ENCODE measurements around the gene STX4.

STX4 gene

DNA sequence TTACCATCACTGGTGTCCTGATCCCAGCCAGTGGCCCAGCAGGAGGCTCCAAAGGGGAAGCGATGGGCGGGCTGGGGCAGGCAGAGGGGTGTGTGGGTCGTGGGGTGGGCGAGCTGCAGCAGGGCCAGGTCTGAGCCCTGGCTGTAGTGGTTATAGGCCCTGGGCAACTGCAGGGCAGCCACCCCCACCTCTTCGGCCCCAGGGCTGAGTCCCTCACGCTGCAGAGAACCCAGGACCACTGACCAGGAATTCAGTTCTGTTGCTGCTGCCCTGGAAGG, 53.2 kb downstream of the STX4 start:
- no peak for DNase-seq
- Histone ChIP-seq H3K36me3 (peaks cover 16% of the 10 kb centered on the region), H3K9me3 (no peaks in the 10 kb centered on the region), H3K4me1 (no peaks in the 10 kb centered on the region; the same call in 1 of the 2 replicates), H3K27me3 (no peaks in the 10 kb centered on the region), H3K4me3 (ENCODE audit: low read depth, low read length) (no peak overlapping the region)
- TF ChIP-seq, protein P1, sequence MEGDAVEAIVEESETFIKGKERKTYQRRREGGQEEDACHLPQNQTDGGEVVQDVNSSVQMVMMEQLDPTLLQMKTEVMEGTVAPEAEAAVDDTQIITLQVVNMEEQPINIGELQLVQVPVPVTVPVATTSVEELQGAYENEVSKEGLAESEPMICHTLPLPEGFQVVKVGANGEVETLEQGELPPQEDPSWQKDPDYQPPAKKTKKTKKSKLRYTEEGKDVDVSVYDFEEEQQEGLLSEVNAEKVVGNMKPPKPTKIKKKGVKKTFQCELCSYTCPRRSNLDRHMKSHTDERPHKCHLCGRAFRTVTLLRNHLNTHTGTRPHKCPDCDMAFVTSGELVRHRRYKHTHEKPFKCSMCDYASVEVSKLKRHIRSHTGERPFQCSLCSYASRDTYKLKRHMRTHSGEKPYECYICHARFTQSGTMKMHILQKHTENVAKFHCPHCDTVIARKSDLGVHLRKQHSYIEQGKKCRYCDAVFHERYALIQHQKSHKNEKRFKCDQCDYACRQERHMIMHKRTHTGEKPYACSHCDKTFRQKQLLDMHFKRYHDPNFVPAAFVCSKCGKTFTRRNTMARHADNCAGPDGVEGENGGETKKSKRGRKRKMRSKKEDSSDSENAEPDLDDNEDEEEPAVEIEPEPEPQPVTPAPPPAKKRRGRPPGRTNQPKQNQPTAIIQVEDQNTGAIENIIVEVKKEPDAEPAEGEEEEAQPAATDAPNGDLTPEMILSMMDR (IDR thresholded peaks at IDR 0.05; ENCODE audit: low read depth, low read length): no peak

DNA sequence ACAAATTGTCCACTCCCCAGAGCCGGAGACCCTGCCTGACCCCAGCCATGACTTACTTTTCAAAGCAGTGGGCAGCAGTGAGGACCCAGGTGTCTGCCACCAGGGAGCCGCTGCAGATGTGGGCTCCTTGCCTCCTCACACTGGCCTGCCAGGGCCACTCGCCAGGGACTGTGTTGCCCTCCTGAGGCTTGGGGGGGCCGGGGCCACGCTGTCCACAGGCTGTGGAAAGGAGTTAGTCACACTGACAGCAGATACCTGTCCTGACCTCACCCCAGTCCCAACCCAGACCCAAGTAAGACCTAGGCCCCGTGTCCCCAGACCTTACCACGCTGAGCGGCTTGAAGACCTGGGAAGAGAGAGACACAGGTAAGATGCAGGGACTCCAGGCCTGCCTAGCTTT, 54.1 kb downstream of the STX4 start:
- no peaks in the 10 kb centered on the region for H3K27me3 ChIP-seq
- H3K36me3 ChIP-seq: peaks cover 16% of the 10 kb centered on the region
- no peak overlapping the region for H3K4me3 ChIP-seq (ENCODE audit: low read depth, low read length)
- H3K9me3 ChIP-seq: no peaks in the 10 kb centered on the region
- no peaks in the 10 kb centered on the region; the same call in 1 of the 2 replicates for H3K4me1 ChIP-seq
- TF ChIP-seq, protein P1 (IDR thresholded peaks at IDR 0.05; ENCODE audit: low read depth, low read length): no peak
- DNase-seq: no peak

DNA sequence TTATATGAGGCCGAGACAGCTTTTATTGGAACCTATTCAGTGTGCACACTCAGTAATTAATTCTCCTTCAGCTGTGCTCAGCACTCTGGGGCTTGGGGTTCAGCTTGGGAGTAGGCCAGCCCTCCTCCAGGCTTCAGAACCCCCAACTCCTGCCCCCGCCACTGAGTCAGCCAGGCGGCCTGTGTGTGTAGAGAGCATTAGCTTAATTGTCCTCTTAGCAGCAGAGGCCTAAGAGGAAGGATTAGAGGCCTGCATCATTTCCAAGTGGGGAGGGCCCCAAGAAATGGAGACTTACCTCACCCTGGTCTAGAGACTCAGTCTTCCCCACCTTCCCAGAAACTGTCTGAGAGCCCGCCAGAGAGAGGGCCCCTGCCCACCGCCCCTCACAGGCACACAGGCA, 54.6 kb downstream of the STX4 start:
- no peaks in the 10 kb centered on the region for H3K9me3 ChIP-seq

DNA sequence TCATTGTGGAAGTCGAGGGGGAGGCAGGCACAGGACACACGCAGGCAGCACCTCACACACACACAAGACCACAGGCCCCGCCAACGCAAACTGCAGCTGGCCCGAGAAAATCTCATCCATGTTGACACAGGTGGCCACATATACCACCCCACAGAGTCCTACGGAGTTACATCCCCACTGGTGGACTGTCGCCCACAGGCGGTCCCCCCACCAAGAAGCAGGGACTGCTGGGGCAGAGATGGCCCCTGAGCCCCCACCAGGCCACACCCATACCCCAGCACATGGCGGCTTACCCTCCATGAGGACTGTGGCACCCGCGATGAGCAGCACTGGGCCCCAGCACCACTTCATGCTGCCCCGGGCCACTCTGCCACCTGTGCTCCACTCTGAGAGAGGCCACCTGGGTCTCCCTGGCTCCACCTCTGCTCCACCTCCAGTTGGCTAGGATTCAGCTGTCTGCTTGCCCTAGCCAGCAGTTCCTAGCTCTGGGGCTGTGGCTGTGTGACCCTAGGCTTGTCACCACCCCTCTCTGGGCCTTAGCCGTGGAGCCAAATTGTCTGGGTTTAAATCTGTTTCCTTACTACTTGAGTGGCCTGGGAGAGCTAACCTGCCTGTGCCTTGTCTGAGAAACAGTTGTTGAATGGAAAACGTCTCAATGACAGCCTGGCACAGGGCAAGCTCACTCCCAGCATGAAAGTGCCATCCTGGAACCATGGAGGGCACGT, 55.3 kb downstream of the STX4 start, which contains the start of gene PRSS53:
Gene PRSS53 (minus strand): TSS at position 485 of the 725 bp plus-strand sequence. CDS start 134 bp downstream, at position 351.
- TF ChIP-seq, protein P1 (IDR thresholded peaks at IDR 0.05; ENCODE audit: low read depth, low read length): no peak
- Histone ChIP-seq H3K9me3 (no peaks in the 10 kb centered on the region), H3K4me3 (ENCODE audit: low read depth, low read length) (no peak within 1 kb of the TSS), H3K36me3 (peaks cover 10% of the 10 kb centered on the region), H3K4me1 (no peaks in the 10 kb centered on the region; the same call in 1 of the 2 replicates), H3K27me3 (no peaks in the 10 kb centered on the region)
- no peak for DNase-seq

More for the DNA sequence above, 54.6 kb downstream of the STX4 start:
- DNase-seq: no peak
- Histone ChIP-seq H3K4me1 (no peaks in the 10 kb centered on the region; the same call in 1 of the 2 replicates), H3K4me3 (ENCODE audit: low read depth, low read length) (no peak overlapping the region), H3K27me3 (no peaks in the 10 kb centered on the region), H3K36me3 (peaks cover 16% of the 10 kb centered on the region)
- TF ChIP-seq, protein P1 (IDR thresholded peaks at IDR 0.05; ENCODE audit: low read depth, low read length): no peak

DNA sequence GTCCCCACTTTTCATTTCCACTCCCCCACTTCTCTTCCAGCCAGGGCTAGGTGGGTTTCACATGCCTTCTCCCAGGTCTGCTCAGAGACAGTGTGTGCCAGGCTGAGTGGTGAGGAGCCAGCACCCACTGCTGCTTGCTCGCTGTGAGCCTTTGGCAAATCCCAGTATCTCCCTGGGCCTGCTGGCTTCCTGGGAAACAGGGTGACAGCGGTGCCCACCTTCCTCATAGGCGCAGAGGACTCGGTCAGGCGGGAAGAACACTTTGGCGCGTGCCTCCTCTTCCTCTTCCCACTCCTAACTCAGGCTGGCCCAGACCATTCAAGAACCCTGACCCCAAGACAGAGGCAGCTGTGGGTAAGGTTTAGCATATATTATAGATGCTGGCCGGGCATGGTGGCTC, 55.8 kb downstream of the STX4 start:
- TF ChIP-seq, protein P1 (IDR thresholded peaks at IDR 0.05; ENCODE audit: low read depth, low read length): no peak
- H3K4me3 ChIP-seq (ENCODE audit: low read depth, low read length): no peak overlapping the region
- no peaks in the 10 kb centered on the region for H3K9me3 ChIP-seq
- H3K36me3 ChIP-seq: peaks cover 10% of the 10 kb centered on the region
- no peak for DNase-seq
- no peaks in the 10 kb centered on the region for H3K4me1 ChIP-seq
- no peaks in the 10 kb centered on the region for H3K27me3 ChIP-seq
